Thoracic aorta (tissue), 2 donors: Measurements from ENCODE around the gene PAPPA2. TPM values are rescaled to one million over a fixed set of nuclear protein-coding genes. Genes with fewer than 3 reads are reported as not detected.

ENCODE experiments used
- ATAC-seq: fragments of 150-250 bp; one replicate; pipeline ENCODE4 v1.8.0; 2017; ENCODE audit warnings: low read depth; ENCODE audit not compliant: insufficient number of reproducible peaks, low FRiP score
- DNase-seq: peaks from one replicate; pipeline ENCODE4 v3.0.0-alpha.2; 2020; ENCODE audit warnings: low spot score
- H3K27ac ChIP-seq, 2 donors: fragments of 200-600 bp; sonication (generic); 1 replicate in 1 of 2; 2 replicates in 1 of 2; pipeline ENCODE4 v1.5.1; 2016; ENCODE audit warnings: mild to moderate bottlenecking in 2 of 2, moderate library complexity in 2 of 2
- H3K27me3 ChIP-seq: fragments of 200-600 bp; sonication (generic); replicated peaks from 2 replicates; pipeline ENCODE4 v1.6.0; 2016; ENCODE audit warnings: mild to moderate bottlenecking; ENCODE audit not compliant: insufficient read depth
- H3K36me3 ChIP-seq: fragments of 200-600 bp; sonication (generic); one replicate; pipeline ENCODE4 v1.5.1; 2016
- H3K4me1 ChIP-seq, 2 donors: fragments of 200-600 bp; sonication (generic); 1 replicate in 1 of 2; 2 replicates in 1 of 2; pipeline versions ENCODE4 v1.5.1 to v1.6.0; 2016; ENCODE audit warnings: low read depth in 2 of 2, mild to moderate bottlenecking in 1 of 2; ENCODE audit not compliant: control insufficient read depth in 1 of 2
- H3K4me3 ChIP-seq: fragments of 200-600 bp; sonication (generic); 2 replicates; pipeline ENCODE4 v1.5.1; 2016; ENCODE audit warnings: mild to moderate bottlenecking
- H3K9me3 ChIP-seq: fragments of 200-600 bp; sonication (generic); 2 replicates; pipeline ENCODE4 v1.5.1; 2016
- CTCF ChIP-seq: fragments of 200-600 bp; sonication (generic); IDR thresholded peaks from one replicate; pipeline ENCODE4 v1.5.1; 2019; ENCODE audit warnings: antibody characterized with exemption
- total RNA-seq, 2 donors: library from RNA; depleted of rRNA; stranded (reverse); fragments of >200 nt; gene quantifications; one replicate each; pipeline versions ENCODE4 v1.1.0 to v1.2.3, GENCODE V29; 2016

The PAPPA2 gene
- total RNA-seq, 2 donors from 2014 or later, result 1.1 to 2.0 TPM

GRCh38 chr1:176741181-176741580 lies 278.2 kb downstream of the PAPPA2 start:
- DNase-seq, result no peak
- no peak for ATAC-seq
- Histone ChIP-seq H3K36me3 (no peaks in the 10 kb centered on the region), H3K9me3 (no peaks in the 10 kb centered on the region), H3K4me1 (no peaks in the 10 kb centered on the region), H3K4me3 (no peak overlapping the region), H3K27me3 (no peaks in the 10 kb centered on the region), H3K27ac (no peak overlapping the region)
- TF ChIP-seq CTCF, result no peak

- H3K4me1 ChIP-seq, result no peaks in the 10 kb centered on the region
- TF ChIP-seq CTCF, result no peak
Measured at GRCh38 chr1:176742322-176742721, 279.3 kb downstream of the PAPPA2 start.

GRCh38 chr1:176744142-176744541 lies 281.2 kb downstream of the PAPPA2 start:
- H3K36me3 ChIP-seq, result no peaks in the 10 kb centered on the region
- H3K4me3 ChIP-seq, result no peak overlapping the region
- ATAC-seq, result no peak
- DNase-seq, result no peak
- H3K27ac ChIP-seq, result no peak overlapping the region
- no peaks in the 10 kb centered on the region for H3K27me3 ChIP-seq
- no peak for TF ChIP-seq CTCF
- H3K4me1 ChIP-seq, result no peaks in the 10 kb centered on the region
- no peaks in the 10 kb centered on the region for H3K9me3 ChIP-seq

More at GRCh38 chr1:176742322-176742721, 279.3 kb downstream of the PAPPA2 start:
- Histone ChIP-seq H3K4me3 (no peak overlapping the region), H3K27me3 (no peaks in the 10 kb centered on the region), H3K9me3 (no peaks in the 10 kb centered on the region), H3K27ac (no peak overlapping the region), H3K36me3 (no peaks in the 10 kb centered on the region)
- no peak for DNase-seq
- ATAC-seq, result no peak

- TF ChIP-seq CTCF, result no peak
- H3K36me3 ChIP-seq, result no peaks in the 10 kb centered on the region
- no peaks in the 10 kb centered on the region for H3K27me3 ChIP-seq
- ATAC-seq, result no peak
- DNase-seq, result no peak
- no peaks in the 10 kb centered on the region for H3K9me3 ChIP-seq
- H3K4me3 ChIP-seq, result no peak overlapping the region
- no peaks in the 10 kb centered on the region for H3K4me1 ChIP-seq
- no peak overlapping the region for H3K27ac ChIP-seq
Measured at GRCh38 chr1:176745945-176746344, 283.0 kb downstream of the PAPPA2 start.

- no peaks in the 10 kb centered on the region for H3K4me1 ChIP-seq
- DNase-seq (no peak), ATAC-seq (no peak)
- H3K9me3 ChIP-seq, result no peaks in the 10 kb centered on the region
- no peak overlapping the region for H3K4me3 ChIP-seq
- no peaks in the 10 kb centered on the region for H3K27me3 ChIP-seq
- TF ChIP-seq CTCF, result no peak
- no peaks in the 10 kb centered on the region for H3K36me3 ChIP-seq
- H3K27ac ChIP-seq, result no peak overlapping the region
Measured at GRCh38 chr1:176752505-176752904, 289.5 kb downstream of the PAPPA2 start.
